ENCODE results near the gene OSBPL2.

OSBPL2 gene

DNA sequence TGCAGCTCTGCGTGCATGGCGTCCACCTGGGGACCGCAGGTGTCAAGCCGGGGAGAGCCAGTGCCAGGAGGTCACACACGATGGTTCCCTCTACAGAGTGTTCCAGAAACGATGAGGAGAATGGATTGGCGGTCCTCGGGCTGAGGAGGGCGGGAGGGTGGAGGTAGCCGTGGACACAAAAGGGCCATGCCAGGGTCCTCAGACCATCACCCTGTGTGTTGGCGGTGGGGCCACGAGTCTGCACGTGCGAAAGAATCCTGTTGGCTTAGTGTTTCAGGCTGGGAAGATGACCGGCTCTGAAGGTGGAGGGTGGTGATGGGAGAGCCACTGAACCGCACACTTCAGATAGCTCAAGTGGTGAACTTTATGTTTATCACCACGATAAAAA, 31.9 kb upstream of the OSBPL2 start:
- no peak for DNase-seq (ENCODE audit: low spot score)

DNA sequence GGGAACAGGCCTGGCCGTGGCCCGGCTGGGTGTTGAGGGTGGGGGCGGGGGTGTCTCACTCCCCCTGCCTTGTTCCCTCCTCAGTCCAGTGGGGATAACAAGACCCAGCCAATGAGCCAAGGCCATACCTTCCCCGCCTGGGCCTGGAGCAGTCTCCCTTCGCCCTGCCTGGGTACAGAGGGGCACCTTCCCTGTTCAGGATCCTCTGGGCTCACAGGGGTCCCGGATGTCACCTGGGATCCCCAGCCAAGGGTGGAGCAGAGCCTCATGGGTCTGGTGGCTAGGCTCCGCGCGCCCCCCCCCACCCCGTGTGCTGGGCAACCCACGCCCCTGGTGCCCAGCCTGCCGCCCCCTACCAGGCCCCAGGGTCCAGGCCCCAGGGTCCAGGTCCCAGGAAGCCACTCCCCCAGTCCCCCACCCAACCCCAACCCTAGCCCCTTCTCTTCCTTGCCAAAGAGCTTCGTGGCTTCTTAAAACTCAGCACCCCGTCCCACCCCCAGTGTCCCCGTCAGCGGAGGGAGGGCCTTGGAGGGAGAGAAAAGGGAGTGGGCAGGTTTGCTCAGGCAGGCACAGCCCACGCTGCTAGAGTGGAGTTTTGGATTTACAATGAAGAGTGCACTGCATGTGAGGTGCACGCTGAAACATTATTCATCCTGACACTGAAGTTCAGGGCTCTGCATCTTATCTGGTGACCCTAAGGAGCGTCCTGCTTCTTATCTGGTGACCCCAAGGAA, 30.1 kb upstream of the OSBPL2 start:
- DNase-seq (ENCODE audit: low spot score), result no peak

DNA sequence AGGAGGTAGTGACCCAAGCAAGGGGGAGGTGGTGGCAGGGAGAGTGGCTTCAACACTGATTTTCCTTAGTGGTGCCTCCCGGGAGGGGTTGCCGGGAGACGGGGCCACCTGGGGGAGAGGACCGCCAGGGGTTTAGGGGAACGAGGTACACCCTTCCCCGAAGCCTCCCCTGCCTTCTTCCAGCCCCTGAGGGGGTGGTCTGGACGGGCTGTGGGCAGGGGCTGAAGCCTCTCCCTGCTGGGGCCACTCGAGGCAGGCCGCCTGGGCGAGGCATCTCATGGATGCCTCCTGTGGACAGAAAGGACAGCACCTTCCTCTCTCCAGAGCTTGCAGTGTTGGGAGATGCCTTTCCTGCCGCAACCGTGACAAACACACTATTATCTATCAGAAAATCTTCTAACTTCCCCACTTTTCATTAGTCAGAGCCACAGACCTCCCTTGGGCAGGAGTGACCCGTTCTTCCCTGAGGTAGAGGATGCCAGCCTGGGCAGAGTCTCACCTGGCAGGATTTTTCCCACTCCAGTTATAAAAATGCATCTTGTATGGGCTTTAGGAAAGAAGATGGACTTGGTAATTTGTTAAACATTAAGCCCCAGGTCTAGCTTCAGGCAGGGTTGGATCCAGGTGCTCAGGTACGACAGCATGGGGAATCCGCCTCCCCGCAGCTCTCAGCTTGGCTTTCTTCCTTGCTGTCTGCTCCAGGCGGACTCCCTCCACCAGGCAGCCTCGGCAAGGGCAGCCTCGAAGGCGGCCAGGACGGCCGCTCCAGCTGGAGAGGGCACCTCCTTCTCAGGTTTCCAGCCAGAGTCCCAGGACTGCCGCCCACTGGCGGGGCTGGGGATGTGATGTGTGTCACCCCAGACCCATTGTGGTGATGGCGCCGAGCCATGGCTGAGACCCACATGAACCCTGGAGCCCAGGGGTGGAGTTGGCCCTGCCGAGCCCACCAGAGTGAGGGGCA, 29.2 kb upstream of the OSBPL2 start:
- DNase-seq (ENCODE audit: low spot score), result no peak

DNA sequence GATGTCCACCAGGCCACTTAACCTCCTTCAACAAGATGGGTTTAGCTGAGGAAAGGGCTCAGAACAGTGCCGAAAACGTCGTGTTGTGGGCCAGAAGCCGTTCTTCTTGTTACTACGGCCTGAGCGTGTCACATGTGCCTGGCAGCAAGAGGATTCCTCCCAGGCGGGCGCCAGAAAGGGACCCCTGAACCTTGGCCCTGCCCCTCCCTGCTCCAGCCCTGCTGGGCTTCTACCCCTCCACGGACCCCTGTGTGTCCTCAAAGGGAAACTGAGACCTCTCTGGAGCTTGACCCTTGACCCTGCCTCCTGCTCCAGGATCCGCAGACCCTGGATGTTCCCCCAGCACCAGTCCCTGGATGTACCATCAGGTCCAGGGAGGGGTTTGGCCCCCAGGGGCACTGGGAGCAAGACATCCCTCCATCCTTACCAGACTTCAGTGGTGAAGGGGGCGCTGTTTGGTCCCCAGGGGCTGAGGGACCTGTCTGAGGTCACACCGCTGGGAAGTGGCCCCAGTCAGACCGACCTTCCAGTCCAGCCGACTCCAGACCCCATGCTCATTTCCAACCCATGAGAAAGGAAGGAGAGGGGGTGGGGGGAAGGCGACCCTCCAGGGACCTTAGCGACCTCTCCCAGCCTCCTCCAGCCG, 28.3 kb upstream of the OSBPL2 start:
- no peak for DNase-seq (ENCODE audit: low spot score)

DNA sequence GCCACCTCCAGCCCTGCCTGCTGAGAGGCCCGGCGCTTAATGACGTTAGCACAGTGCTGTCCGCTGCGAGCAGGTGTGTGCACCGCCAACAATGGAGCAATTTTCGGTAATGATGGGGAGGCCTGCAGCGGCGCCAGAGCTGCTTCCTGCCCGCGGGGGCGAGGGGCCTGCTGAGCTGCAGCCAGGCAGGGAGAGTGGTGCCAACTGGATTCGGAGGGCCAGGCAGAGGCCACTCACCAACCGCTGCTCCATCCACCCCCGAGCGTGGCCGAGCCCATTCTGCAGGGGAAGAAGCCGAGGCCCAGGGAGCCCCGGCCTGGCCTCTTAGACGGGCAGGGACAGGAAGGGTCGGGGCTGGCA, 27.8 kb upstream of the OSBPL2 start:
- DNase-seq (ENCODE audit: low spot score), result no peak

DNA sequence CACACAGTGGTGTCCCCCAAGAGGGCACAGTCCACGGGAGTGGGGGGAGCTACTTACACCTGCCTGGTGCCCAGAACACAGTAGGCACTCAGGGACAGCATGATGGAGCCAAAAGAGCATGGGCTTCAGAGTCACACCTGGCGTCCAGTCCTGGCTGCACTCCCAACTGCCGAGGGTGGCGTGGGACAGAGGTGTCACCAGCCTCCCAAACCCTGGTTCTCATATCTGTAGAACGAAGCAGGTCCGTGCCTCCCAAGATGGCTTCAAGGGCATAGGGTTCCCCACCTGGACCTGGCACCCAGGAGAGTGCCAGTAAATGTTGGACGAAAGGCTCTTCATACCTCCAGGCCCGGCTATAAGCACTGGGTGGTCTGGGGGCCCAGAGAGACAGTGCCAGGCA, 27.1 kb upstream of the OSBPL2 start:
- no peak for DNase-seq (ENCODE audit: low spot score)

DNA sequence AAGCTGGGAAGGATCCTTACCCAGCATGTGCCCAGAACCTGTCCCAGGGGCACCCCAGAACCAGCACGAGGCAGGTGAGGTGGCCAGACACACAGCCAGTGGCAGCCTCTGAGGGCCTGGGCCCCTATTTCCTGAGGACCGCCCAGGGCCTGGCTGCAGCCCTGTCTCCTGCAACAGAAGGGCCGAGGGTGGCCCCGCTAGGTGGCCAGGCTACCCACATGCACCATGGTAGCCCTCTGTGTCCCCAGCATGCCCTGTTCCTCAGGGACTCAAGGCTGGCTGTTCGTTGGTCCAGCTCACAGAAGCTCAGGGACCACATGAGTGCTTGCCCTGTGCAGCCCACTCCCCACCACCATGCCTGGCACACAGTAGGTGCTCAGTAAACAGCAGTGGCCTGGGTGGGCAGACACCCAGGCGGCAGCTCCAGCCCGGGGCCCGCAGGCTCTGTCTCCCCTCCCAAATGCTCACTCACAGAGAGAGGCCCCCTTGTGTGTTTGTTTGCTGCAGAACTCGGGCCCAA, 26.5 kb upstream of the OSBPL2 start:
- no peak for DNase-seq (ENCODE audit: low spot score)

DNA sequence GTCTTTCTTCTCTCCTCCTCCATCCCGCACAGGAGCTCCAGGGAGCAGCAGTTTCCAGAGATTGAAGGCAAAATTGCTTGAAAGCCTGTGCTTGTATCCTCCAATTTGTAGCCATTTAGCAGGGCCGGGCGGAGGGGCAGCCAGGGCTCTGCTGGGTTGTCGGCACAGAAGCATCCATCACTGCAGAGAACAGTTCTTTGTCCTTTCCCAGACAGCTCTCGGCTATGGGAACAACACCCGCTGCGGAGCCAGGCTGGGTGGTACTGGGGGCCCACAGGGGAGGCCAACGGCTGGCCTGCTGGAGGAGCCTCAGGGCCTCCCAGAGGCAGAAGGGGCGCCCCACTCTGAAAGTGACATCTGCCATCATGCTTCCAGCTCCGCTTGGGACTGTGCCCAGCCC, 26.0 kb upstream of the OSBPL2 start:
- DNase-seq (ENCODE audit: low spot score), result no peak

DNA sequence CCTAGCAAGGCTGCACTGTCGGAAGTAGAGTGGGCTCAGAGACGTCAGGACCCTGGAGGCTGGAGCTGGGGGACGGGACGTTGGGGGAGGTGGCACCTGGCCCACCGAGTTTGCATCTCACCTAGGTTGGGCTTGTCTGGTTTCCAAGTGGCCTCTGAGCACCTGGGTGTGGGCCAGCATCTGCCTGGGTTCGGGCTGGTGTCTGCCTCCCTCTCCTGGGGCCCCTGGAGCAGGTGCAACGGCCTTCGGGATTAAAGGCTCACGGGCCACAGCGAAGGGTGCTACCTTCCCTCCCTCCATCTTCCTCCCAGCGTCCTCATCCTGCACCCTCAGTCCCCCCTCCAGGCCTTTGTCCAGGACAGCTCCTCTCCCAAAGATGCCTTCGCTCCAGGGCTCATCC, 24.3 kb upstream of the OSBPL2 start:
- DNase-seq (ENCODE audit: low spot score), result no peak

DNA sequence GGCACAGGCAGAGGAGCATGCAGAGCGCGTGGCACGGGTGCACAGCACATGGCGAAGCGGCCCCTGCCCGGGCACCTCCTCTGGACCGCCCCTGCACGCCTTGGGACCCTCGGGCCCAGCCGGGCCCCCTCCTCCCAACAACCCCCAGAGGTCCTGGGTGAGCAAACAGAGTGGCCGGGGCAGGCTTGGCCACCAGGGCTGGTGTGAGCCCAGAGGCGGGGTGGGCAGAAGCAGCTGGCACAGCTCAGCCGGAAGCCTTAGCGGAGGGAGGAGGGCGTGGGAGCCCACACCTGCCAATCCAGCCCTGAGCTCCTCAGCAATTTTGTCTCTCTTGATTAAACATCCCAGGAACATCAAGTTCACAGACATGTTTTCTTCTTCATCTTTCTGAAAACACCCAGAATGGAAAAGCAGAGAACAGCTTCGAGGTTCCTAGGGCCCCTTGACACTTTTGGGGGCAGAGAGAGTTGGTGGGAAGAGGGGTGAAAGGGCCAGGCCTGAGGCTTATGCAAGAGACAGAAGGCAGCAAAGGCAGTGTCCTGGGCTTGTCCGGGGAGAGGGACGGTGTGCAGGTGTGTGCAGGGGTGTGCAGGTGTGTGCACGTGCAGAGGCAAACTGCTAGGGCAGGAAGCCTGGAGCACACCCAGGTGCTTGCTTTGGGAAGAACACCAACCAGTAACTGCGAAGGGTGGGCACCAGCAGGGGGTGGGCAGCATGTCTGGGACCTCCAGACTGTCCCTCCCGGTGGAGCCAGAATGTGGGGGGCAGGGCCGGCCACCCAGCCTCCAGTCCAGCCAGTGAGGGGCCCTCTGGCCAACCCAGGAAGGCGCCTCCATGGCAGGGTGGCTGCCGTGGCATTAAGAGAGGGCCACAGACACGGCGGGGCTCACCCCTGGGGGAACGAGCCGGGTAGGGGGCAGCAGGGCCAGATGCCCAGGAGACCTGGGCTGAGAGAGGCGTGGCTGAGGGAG, 23.0 kb upstream of the OSBPL2 start:
- no peak for DNase-seq (ENCODE audit: low spot score)

DNA sequence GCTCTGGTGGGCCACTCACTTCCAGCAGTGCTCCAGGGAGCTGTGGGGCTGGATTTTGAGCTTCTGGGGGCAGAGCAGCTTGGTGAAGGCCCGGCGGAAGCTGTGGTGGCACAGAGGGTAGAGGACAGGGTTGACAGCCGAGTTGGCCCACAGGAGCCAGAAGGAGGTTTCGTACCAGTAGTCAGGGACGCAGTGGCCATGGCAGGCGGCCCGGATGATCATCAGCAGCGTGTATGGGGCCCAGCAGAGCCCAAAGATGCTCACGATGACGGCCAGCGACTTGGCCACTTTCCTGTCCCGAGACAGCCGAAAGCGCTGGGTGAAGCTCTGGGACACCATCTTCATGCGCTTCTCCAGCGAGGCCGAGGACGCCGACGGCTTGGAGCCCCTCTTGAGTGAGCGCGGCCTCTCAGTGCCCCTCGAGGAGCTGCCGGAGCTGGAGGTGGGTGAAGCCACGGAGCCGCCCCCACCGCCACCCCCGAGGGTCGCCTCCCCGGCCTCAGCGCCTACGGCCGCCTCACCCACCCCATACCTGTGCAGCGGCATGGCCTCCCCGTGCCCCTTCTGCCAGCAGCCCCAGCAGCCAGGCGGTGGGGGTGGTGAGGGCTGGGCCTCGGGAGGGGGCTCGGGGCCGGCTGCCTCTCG, 22.2 kb upstream of the OSBPL2 start:
- no peak for DNase-seq (ENCODE audit: low spot score)

DNA sequence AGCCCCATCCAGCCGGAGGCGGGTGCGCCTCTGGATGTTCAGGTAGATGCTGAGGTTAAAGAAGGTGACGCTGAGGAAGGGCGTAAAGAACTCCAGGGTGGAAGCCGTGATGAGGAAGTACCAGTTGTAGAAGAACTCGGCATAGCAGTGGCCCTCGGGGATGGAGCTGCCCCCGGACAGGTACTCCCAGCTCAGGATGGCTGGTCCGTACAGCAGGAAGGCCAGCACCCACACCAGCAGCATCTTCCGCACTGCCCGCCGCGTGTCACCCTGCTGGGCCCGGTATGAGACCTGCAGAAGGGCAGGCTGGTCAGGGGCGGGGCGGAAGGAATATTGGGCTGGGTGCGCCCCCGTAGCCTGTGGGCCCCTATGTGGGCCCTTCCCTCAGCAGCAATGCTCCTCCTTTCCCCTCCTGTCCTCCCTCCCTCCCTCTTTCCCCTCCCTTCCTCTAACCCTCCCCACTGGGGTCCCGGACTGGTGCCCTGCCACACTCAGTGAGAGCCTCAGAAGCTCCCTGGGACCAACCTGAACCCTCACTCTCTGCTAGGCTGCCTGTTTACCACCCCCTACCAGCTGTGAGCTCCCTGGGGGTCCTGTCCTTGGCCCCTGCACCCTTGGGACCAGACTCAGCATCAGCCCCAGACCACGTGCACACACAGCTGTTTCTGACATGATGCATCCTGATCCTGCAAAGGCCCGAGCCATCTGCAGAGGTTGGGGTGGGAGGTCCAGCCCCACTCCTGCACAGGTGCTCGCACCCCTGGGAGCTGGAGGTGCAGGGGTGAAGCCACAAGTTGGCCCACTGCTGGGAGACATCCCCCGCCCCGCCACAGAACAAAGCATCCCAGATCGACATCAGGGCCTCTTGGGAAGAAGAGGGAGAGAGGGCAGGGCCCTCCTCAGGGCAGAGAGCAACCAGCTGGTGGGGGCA, 21.4 kb upstream of the OSBPL2 start:
- DNase-seq (ENCODE audit: low spot score), result no peak

DNA sequence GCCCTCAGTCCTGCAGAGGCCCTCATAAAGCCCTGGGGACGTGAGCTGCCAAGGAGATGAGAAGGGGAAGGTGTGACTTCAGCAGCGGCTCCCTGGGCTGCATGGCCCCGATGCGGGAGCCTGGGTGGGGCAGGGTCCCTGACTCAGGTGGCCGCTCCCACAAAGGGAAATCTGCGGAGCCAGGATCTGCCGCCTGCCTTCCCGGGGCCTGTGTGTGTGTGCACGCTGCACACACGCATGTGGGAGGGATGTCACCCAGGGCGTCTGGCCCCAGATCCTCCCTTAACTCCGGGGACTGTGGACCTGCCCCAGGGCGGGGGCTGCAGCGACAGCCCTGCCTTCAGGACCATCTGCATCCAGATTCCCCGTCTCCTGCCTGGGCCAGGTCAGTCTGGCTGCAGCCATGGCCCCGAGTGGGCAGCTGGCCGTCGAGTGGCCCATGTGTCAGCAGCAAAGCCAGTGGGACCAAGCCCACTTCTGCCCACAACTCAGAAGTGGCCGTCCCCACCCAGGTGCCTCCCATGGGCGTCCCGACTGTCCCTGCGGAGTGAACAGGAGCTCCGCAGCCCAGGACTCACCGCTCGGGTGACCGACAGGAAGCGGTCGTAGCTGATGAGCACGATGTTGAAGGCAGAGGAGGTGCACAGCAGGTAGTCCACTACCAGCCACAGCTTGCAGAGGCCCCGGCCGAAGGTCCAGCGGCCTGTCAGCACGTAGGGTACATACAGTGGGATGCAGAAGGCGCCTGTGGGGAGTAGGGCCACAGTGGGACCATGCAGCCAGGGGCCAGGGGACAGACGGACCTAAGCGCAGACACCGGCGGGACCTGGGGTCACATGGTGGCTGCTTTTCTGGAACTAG, 20.2 kb upstream of the OSBPL2 start:
- no peak for DNase-seq (ENCODE audit: low spot score)

DNA sequence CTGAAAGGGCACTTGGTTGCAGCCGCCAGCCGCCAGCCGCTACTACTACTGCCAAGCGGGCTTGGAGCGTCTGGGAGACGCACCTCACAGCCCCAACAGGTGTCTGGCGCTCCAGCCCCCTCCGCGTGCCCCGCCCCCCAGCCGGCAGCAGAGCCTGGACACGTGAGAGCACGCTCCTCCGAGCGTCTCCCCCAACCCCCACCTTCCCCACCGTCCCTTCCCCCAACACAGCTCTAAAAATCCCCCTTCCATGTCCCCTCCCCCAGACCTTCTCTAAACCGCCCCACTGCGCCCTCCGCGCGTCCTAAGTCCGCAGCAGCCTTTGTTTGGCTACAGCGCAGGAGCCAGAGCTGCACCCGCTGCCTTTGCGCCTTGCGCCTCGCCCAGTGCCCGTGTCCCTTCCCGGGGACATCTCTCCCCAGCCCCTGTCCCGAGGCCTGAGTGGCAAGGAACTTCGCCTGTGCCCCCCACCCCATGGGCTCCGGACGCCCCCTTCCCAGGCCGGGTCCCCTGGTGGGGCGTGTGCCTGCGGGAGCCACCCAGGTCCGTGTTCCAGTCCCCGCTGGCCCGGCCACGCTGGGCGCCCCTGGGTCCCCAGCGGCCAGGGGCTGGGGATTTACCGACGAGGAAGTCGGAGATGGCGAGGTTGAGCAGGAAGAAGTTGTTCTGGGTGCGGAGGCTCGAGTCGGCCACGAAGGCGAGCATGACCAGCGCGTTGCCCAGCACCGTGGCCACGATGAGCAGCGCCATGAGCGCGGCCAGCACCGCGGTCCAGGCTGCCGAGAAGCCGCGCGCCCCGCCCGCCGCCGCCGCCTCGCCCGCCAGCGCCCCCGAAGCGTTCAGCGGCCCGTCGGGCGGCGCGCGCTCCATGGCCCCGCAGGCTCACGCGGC, 19.0 kb upstream of the OSBPL2 start:
- DNase-seq (ENCODE audit: low spot score), result no peak

DNA sequence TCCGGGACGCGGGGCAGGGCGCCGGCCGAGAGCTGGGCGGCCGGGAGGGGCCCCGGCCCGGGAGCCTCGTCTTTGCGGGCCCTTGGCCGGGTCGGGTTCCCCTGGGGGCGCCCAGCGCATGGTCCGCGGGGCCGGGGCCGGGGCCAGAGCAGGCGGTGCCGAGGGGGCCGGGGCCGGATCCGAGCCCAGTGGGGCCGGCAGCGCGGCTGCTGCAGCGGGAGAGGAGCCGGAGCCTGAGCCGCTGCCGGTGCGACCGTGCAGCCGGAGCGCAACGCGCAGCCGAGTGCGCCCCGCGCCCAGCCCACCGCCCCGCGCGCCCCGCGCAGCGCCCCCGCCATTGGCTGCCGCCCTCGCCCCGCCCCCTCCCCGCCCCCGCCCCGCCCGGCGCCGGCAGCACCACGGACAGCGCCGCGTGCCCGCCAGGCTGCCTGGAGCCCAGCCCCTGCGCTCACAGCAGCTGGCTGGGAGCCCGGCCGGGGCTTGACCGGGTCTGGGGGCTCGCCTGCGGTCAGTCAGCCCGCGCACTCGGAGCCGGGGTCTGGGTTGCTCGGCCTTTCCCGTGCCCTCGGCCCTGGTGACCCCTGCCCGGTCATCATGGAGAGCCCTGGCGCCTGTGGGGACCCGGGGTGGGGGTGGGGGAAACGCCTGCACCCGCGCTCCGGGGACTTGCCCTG, 18.2 kb upstream of the OSBPL2 start, which contains the start of gene HRH3:
TSS of gene HRH3 (minus strand) at position 287 of the 674 bp plus-strand sequence. CDS start 308 bp downstream, outside the sequence.
- DNase-seq (ENCODE audit: low spot score), result peak; percentile 69

DNA sequence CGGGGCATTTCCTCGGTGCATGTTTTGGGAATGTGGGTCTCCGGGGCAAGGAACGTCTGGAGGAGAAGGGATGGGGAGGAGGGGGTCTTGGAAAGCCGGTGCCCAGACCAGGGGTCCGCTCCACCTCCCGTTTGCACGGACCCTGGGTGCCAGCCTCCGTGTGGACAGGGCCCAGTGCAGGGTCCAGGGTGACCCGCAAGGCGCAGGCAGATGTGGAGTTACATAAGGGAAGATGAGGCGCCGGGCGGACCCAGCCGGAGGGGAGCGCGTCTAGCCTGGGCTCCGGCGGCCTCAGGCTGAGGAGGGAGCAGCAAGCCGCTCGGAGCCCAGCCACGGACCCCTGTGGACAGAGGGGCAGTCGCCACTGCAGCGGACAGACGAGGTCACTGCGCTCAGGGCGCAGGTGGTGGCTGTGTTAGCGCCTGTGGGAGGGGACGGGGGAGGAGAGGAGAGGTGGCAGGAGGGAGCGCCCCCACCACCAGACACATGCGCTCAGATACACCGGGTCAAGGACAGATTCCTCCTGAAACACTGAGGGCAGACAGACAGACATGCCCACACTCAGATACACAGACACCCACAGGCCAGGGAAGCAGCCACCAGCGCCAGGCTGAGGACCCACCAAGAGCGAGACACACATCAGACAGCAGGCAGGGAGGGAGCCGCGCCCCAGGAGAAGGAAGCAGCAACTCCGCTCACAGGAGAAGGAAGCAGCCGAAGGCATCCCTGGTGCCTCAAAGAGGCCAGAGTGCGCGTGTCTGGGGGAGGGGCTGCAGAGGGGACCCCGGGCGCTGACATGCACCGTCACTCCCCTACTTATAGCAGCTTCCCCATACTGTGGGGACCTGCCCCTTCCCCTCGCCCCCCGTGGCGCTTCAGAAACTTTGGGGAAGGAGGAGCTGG, 17.4 kb upstream of the OSBPL2 start:
- DNase-seq (ENCODE audit: low spot score), result no peak

Data from AG08395 (cell line).